Measurements from ENCODE around the gene ABHD2. TPM values are rescaled to one million over a fixed set of nuclear protein-coding genes. Genes with fewer than 3 reads are reported as not detected.

ABHD2 gene
- total and polyA plus RNA-seq, 4 donors: 9.1 to 221 (median 82.5) TPM

- H3K27me3 ChIP-seq (ENCODE audit: control insufficient read depth in 1 of 2, insufficient read depth in 2 of 2, low read length in 1 of 2): no peaks in the 10 kb centered on the region
- no peak overlapping the region for H3K27ac ChIP-seq (ENCODE audit: low read depth in 1 of 2, low read length in 2 of 2)
- no peaks in the 10 kb centered on the region for H3K9me3 ChIP-seq (ENCODE audit: control insufficient read depth, low read length)
- H3K4me1 ChIP-seq (ENCODE audit: control insufficient read depth in 1 of 2, insufficient read depth in 2 of 2, low read length in 2 of 2): peaks cover 0 to 7% of the 10 kb centered on the region in 2 donors
- DNase-seq (no peak), ATAC-seq (ENCODE audit: low FRiP score) (no peak)
- peaks cover 2 to 3% of the 10 kb centered on the region in 2 donors for H3K36me3 ChIP-seq (ENCODE audit: control insufficient read depth in 1 of 2, insufficient read depth in 2 of 2, low read length in 1 of 2)
- H3K4me3 ChIP-seq (ENCODE audit: low read length in 2 of 2): no peak overlapping the region
- WGBS, 2 donors: 92 to 95% methylated on average over 12 of the region's 12 CpGs
- intact Hi-C loops (cut with DNase I): loop anchor here (1.0 to 10.0 kb wide), 5 partner anchors 92 to 282 kb away; partner anchors contain the start of genes ABHD2 (in 2 of the 2) and HAPLN3 (in 1 of the 2)
These were observed 88.9 kb downstream of the ABHD2 start for GRCh38 chr15:89177116-89177515.

DNA sequence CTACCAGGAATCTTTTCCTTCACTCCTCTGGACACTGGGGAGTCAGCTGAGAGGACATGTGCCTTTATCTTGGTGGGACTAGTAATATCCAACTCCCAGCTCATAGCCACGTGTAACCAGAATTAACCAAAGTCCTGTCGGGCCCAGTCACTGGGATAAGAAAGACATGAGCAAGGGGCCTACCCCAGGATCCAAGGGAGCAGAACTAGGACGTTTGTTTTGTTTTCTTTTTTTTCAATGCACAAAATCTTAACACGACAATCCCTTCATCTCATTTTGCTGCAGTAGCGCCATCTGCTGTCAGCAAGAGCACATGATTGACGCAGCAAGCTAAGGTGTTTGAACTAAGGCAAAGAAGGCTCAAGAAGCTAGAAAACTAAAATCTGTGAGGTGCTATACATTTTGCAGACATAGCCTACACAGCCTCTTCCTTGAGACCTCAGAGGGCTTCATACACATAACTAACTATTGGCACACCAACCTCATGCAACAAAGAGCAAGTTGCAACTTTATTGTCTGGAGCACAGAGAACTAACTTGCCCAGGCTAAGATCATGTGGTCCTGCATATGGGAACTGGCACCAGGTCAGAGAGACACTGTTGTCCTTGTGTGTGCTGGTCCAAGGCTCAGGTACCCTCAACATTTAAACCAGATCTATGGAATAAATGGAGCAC lies 89.5 kb downstream of the ABHD2 start:
- 3 to 4% methylated on average over 6 of the region's 6 CpGs for WGBS, 2 donors
- Histone ChIP-seq H3K27me3 (ENCODE audit: control insufficient read depth in 1 of 2, insufficient read depth in 2 of 2, low read length in 1 of 2) (no peaks in the 10 kb centered on the region), H3K4me1 (ENCODE audit: control insufficient read depth in 1 of 2, insufficient read depth in 2 of 2, low read length in 2 of 2) (peaks cover 0 to 7% of the 10 kb centered on the region in 2 donors), H3K4me3 (ENCODE audit: low read length in 2 of 2) (no peak overlapping the region), H3K9me3 (ENCODE audit: control insufficient read depth, low read length) (no peaks in the 10 kb centered on the region), H3K36me3 (ENCODE audit: control insufficient read depth in 1 of 2, insufficient read depth in 2 of 2, low read length in 1 of 2) (peaks cover 2 to 3% of the 10 kb centered on the region in 2 donors), H3K27ac (ENCODE audit: low read depth in 1 of 2, low read length in 2 of 2) (no peak overlapping the region)
- intact Hi-C loops (cut with DNase I): loop anchor here (1.0 to 10.0 kb wide), 5 partner anchors 93 to 283 kb away; partner anchors contain the start of genes ABHD2 (in 2 of the 2) and HAPLN3 (in 1 of the 2)
- DNase-seq (peak in 1 of 2 donors; percentile 79), ATAC-seq (ENCODE audit: low FRiP score) (peak; percentile 73)

- 80 to 82% methylated on average over 11 of the region's 11 CpGs for WGBS, 2 donors
- H3K27ac ChIP-seq (ENCODE audit: low read depth in 1 of 2, low read length in 2 of 2): no peak overlapping the region
- DNase-seq: no peak
- H3K4me1 ChIP-seq (ENCODE audit: control insufficient read depth in 1 of 2, insufficient read depth in 2 of 2, low read length in 2 of 2): peaks cover 0 to 7% of the 10 kb centered on the region in 2 donors
- no peak overlapping the region for H3K4me3 ChIP-seq (ENCODE audit: low read length in 2 of 2)
- intact Hi-C loops (cut with DNase I): loop anchor here (5.0 to 10.0 kb wide), 3 partner anchors 94 to 276 kb away; partner anchors contain the start of gene ABHD2 (in 2 of the 2)
- ATAC-seq (ENCODE audit: low FRiP score): no peak
- H3K9me3 ChIP-seq (ENCODE audit: control insufficient read depth, low read length): no peaks in the 10 kb centered on the region
- peaks cover 2 to 3% of the 10 kb centered on the region in 2 donors for H3K36me3 ChIP-seq (ENCODE audit: control insufficient read depth in 1 of 2, insufficient read depth in 2 of 2, low read length in 1 of 2)
- no peaks in the 10 kb centered on the region for H3K27me3 ChIP-seq (ENCODE audit: control insufficient read depth in 1 of 2, insufficient read depth in 2 of 2, low read length in 1 of 2)
These were observed 90.2 kb downstream of the ABHD2 start for GRCh38 chr15:89178307-89178977.

- intact Hi-C loops (cut with DNase I): loop anchor here (5.0 to 10.0 kb wide), 3 partner anchors 95 to 278 kb away; partner anchors contain the start of gene ABHD2 (in 2 of the 2)
- Histone ChIP-seq H3K36me3 (ENCODE audit: control insufficient read depth in 1 of 2, insufficient read depth in 2 of 2, low read length in 1 of 2) (peaks cover 0 to 4% of the 10 kb centered on the region in 2 donors), H3K27ac (ENCODE audit: low read depth in 1 of 2, low read length in 2 of 2) (no peak overlapping the region), H3K4me1 (ENCODE audit: control insufficient read depth in 1 of 2, insufficient read depth in 2 of 2, low read length in 2 of 2) (peaks cover 0 to 3% of the 10 kb centered on the region in 2 donors), H3K27me3 (ENCODE audit: control insufficient read depth in 1 of 2, insufficient read depth in 2 of 2, low read length in 1 of 2) (no peaks in the 10 kb centered on the region), H3K4me3 (ENCODE audit: low read length in 2 of 2) (no peak overlapping the region), H3K9me3 (ENCODE audit: control insufficient read depth, low read length) (no peaks in the 10 kb centered on the region)
- no peak for ATAC-seq (ENCODE audit: low FRiP score)
- 66 to 70% methylated on average over 5 of the region's 5 CpGs for WGBS, 2 donors
- DNase-seq: no peak
These were observed 92.0 kb downstream of the ABHD2 start for GRCh38 chr15:89179966-89180875.

DNA sequence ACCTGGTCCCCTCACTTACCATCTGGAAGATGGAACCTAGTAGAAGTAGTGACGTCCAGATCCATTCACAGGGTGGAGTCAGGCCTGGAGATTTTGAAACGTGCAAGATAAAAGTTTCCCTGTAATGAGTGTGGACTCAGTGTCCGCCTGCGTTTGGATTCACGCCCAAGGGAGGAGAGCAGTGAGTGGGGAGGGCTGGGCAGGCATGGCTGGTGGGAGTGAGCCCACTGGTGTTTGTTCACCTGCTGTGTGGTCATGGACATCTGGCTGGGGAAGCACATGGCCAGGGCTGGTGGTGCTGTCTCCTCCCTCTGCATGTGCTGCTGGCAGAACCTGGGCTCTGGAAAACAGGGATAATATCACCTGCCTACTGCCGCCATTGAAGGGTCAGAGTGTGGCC lies 96.1 kb downstream of the ABHD2 start:
- intact Hi-C loops (cut with DNase I): no loop called here

GRCh38 chr15:89184886-89185526 lies 96.8 kb downstream of the ABHD2 start:
- no peaks in the 10 kb centered on the region for H3K27me3 ChIP-seq (ENCODE audit: control insufficient read depth in 1 of 2, insufficient read depth in 2 of 2, low read length in 1 of 2)
- no peak for DNase-seq
- H3K36me3 ChIP-seq (ENCODE audit: control insufficient read depth in 1 of 2, insufficient read depth in 2 of 2, low read length in 1 of 2): peaks cover 0 to 16% of the 10 kb centered on the region in 2 donors
- H3K27ac ChIP-seq (ENCODE audit: low read depth in 1 of 2, low read length in 2 of 2): no peak overlapping the region
- H3K4me3 ChIP-seq (ENCODE audit: low read length in 2 of 2): no peak overlapping the region
- no peaks in the 10 kb centered on the region for H3K4me1 ChIP-seq (ENCODE audit: control insufficient read depth in 1 of 2, insufficient read depth in 2 of 2, low read length in 2 of 2)
- WGBS, 2 donors: 94% methylated on average over 12 of the region's 12 CpGs
- H3K9me3 ChIP-seq (ENCODE audit: control insufficient read depth, low read length): no peaks in the 10 kb centered on the region
- intact Hi-C loops (cut with DNase I): no loop called here
- ATAC-seq (ENCODE audit: low FRiP score): no peak

More for the DNA sequence above, 96.1 kb downstream of the ABHD2 start:
- no peak overlapping the region for H3K27ac ChIP-seq (ENCODE audit: low read depth in 1 of 2, low read length in 2 of 2)
- DNase-seq: no peak
- H3K36me3 ChIP-seq (ENCODE audit: control insufficient read depth in 1 of 2, insufficient read depth in 2 of 2, low read length in 1 of 2): peaks cover 0 to 16% of the 10 kb centered on the region in 2 donors
- H3K27me3 ChIP-seq (ENCODE audit: control insufficient read depth in 1 of 2, insufficient read depth in 2 of 2, low read length in 1 of 2): no peaks in the 10 kb centered on the region
- H3K4me3 ChIP-seq (ENCODE audit: low read length in 2 of 2): no peak overlapping the region
- H3K9me3 ChIP-seq (ENCODE audit: control insufficient read depth, low read length): no peaks in the 10 kb centered on the region
- no peaks in the 10 kb centered on the region for H3K4me1 ChIP-seq (ENCODE audit: control insufficient read depth in 1 of 2, insufficient read depth in 2 of 2, low read length in 2 of 2)
- WGBS, 2 donors: 74 to 81% methylated on average over 6 of the region's 6 CpGs
- ATAC-seq (ENCODE audit: low FRiP score): no peak

DNA sequence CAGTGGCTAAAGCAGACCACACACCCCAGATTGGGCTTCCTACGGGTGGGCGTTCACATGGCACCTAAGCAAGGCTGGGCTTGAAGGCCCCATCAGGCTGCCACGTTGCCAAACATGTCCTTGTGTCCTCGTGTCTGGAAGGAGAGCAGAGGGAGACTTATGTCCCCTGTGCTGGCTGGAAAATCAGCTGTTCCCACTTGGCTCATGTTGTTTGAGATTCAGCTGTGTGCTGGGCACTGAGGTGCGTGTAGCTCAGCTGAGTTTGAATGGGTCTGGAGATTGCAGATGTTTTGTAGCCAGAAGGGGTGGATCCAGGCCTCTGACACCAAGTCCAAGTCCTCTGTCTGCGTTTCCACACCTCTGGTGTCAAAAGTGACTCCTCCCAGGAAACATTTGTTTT lies 98.5 kb downstream of the ABHD2 start:
- H3K27ac ChIP-seq (ENCODE audit: low read depth in 1 of 2, low read length in 2 of 2): no peak overlapping the region
- no peaks in the 10 kb centered on the region for H3K9me3 ChIP-seq (ENCODE audit: control insufficient read depth, low read length)
- 71 to 75% methylated on average over 6 of the region's 6 CpGs for WGBS, 2 donors
- H3K4me1 ChIP-seq (ENCODE audit: control insufficient read depth in 1 of 2, insufficient read depth in 2 of 2, low read length in 2 of 2): no peaks in the 10 kb centered on the region
- ATAC-seq (ENCODE audit: low FRiP score): no peak
- intact Hi-C loops (cut with DNase I): no loop called here
- H3K36me3 ChIP-seq (ENCODE audit: control insufficient read depth in 1 of 2, insufficient read depth in 2 of 2, low read length in 1 of 2): peaks cover 0 to 25% of the 10 kb centered on the region in 2 donors
- no peaks in the 10 kb centered on the region for H3K27me3 ChIP-seq (ENCODE audit: control insufficient read depth in 1 of 2, insufficient read depth in 2 of 2, low read length in 1 of 2)
- no peak for DNase-seq
- no peak overlapping the region for H3K4me3 ChIP-seq (ENCODE audit: low read length in 2 of 2)

Data from aorta (tissue), 5 donors.